GM21619 (cell line): ENCODE data around the gene SPACDR.

ENCODE experiments used
- ATAC-seq: cut with Tn5 transposase; IDR thresholded peaks from one replicate; pipeline ENCODE4 v1.9.1; 2021; ENCODE audit not compliant: unreplicated experiment

The SPACDR gene

GRCh38 chr7:100419660-100420226, 44.3 kb downstream of the SPACDR start:
- no peak for ATAC-seq

- no peak for ATAC-seq
Measured at GRCh38 chr7:100418930-100419659, 45.0 kb downstream of the SPACDR start.

GRCh38 chr7:100415448-100415847, 48.6 kb downstream of the SPACDR start:
- ATAC-seq = no peak

- ATAC-seq = no peak
Measured at GRCh38 chr7:100413889-100414288, 50.2 kb downstream of the SPACDR start.

GRCh38 chr7:100413346-100413745, 50.7 kb downstream of the SPACDR start:
- ATAC-seq = no peak

GRCh38 chr7:100411101-100411500, 53.0 kb downstream of the SPACDR start:
- no peak for ATAC-seq

- ATAC-seq = no peak
Measured at GRCh38 chr7:100407285-100408180, 56.5 kb downstream of the SPACDR start.

GRCh38 chr7:100406767-100407166, 57.3 kb downstream of the SPACDR start:
- no peak for ATAC-seq
